Testis (tissue), 2 donors: ENCODE measurements around the gene MPPE1.

Experiments
- POLR2A ChIP-seq: fragments of 450-650 bp; IDR thresholded peaks from one replicate; pipeline ENCODE4 v1.6.1; 2017; ENCODE audit warnings: antibody characterized with exemption, mild to moderate bottlenecking, moderate library complexity
- TF ChIP-seq, protein P1 (sequence below), 3 experiments: fragments of 450-650 bp in 2 of 3; fragments of 200-600 bp in 1 of 3; sonication (generic) in 1 of 3; IDR thresholded peaks; one replicate each; pipeline ENCODE4 v1.5.1; 2016 to 2019; ENCODE audit warnings: antibody characterized with exemption in 3 of 3, mild to moderate bottlenecking in 2 of 3, moderate library complexity in 1 of 3

DNA sequence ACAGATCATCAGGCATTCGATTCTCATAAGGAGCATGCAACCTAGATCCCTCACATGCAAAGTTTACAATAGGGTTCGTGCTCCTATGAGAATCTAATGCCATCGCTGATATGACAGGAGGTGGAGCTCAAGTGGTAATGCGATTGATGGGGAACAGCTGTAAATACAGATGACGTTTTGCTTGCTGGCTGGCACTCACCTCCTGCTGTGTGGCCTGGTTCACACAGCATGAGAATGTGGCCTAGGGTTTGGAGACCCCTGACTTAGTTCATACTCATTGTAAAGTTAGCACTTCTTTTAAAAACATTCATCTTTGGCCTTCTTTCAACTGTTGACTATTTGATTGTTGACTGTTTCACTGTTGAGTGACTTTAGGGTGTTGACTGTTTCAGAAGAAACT, 65.6 kb downstream of the MPPE1 start:
- no peak for TF ChIP-seq POLR2A
- TF ChIP-seq, protein P1, sequence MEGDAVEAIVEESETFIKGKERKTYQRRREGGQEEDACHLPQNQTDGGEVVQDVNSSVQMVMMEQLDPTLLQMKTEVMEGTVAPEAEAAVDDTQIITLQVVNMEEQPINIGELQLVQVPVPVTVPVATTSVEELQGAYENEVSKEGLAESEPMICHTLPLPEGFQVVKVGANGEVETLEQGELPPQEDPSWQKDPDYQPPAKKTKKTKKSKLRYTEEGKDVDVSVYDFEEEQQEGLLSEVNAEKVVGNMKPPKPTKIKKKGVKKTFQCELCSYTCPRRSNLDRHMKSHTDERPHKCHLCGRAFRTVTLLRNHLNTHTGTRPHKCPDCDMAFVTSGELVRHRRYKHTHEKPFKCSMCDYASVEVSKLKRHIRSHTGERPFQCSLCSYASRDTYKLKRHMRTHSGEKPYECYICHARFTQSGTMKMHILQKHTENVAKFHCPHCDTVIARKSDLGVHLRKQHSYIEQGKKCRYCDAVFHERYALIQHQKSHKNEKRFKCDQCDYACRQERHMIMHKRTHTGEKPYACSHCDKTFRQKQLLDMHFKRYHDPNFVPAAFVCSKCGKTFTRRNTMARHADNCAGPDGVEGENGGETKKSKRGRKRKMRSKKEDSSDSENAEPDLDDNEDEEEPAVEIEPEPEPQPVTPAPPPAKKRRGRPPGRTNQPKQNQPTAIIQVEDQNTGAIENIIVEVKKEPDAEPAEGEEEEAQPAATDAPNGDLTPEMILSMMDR (IDR thresholded peaks at IDR 0.05) = no peak
